Activated CD4-positive, alpha-beta T cell treated with anti-CD3 and anti-CD28 coated beads, Interleukin-2, amount 10 ng/mL, durations not matched to agents 7 days and 5 days (primary cell): ENCODE results near the gene SLC30A2. TPM values are rescaled to one million over a fixed set of nuclear protein-coding genes. Genes with fewer than 3 reads are reported as not detected.

Experiments used
- CTCF ChIA-PET: fragments of 350-600 bp; sonication (Branson Sonifier 250); formaldehyde crosslinking; loops from one replicate; lab custom pipeline; 2021; ENCODE audit warnings: antibody characterized with exemption; lab: Charles Lee
- POLR2A ChIA-PET: fragments of 350-600 bp; sonication (Branson Sonifier 250); formaldehyde crosslinking; loops from one replicate; lab custom pipeline; 2021; ENCODE audit warnings: antibody characterized with exemption; lab: Charles Lee
- DNase-seq: peaks from one replicate; pipeline ENCODE4 v3.0.0-alpha.2; 2020
- H3K27ac Mint-ChIP-seq: one replicate; pipeline ENCODE4 v1.8.0; 2021; ENCODE audit warnings: mild to moderate bottlenecking, moderate library complexity, mixed read lengths
- H3K27me3 Mint-ChIP-seq: one replicate; pipeline ENCODE4 v1.8.0; 2021; ENCODE audit warnings: mixed read lengths
- H3K36me3 Mint-ChIP-seq: one replicate; pipeline ENCODE4 v1.8.0; 2021; ENCODE audit warnings: low read depth, mixed read lengths
- H3K4me1 Mint-ChIP-seq: one replicate; pipeline ENCODE4 v1.8.0; 2021; ENCODE audit warnings: mixed read lengths
- H3K4me3 Mint-ChIP-seq: one replicate; pipeline ENCODE4 v1.8.0; 2021; ENCODE audit warnings: mild to moderate bottlenecking, moderate library complexity, mixed read lengths
- H3K9me3 Mint-ChIP-seq: one replicate; pipeline ENCODE4 v1.8.0; 2021; ENCODE audit warnings: mixed read lengths
- total RNA-seq, 2 experiments: library from RNA; stranded (reverse); gene quantifications; one replicate each; pipeline ENCODE4 v1.2.3, GENCODE V29; 2021

The SLC30A2 gene
- total RNA-seq, 2 experiments from 2014 or later, result not detected

DNA sequence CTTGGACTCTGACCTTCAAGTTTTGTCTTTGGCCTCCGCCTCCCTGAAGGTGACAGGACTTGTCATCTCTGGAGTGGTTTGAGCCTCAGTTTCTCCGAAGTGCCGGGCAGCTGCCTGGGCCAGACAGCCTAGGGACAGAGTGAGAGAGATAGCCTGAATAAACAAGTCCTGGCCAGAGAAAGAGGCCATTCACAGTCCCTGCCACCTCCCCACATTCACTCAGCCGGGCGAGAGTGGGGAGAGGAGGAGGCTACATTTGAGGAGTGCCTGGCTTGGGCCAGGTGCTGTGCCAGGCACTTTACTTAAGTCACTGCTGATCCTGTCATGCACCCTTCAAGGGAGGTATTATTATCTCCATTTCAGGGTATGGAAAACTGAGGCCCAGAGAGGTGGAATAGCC, 20.9 kb downstream of the SLC30A2 start:
- Mint-ChIP-seq H3K36me3 (no peaks in the 10 kb centered on the region), H3K9me3 (no peaks in the 10 kb centered on the region), H3K4me3 (no peak overlapping the region), H3K4me1 (peaks cover 2% of the 10 kb centered on the region), H3K27ac (no peak overlapping the region), H3K27me3 (peaks cover 5% of the 10 kb centered on the region)
- DNase-seq, result no peak
- CTCF ChIA-PET, result interaction anchor here (1.3 to 1.8 kb wide), 2 partner anchors 11 to 130 kb away, joined by 4 read pairs; no protein-coding TSS in a partner anchor
- POLR2A ChIA-PET, result no interaction called here

DNA sequence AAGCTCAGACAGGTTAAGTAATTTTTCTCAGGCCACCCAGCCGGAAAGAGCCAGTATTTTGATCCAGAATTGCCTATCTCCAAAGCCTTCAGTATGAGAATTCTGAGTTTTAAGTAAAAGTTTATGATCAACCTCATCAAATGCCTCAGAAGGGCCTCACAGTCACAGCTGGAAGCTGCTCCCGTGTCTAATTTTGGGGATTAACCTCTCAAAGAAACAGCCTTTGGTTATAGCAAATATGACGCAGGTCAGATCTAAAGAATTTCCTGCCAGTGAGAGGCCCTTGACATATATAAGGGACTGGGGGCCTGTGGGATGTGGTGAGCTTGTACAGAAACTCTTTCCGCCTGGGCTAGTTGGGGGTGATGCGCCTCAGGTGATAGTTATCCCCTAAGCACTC, 22.1 kb downstream of the SLC30A2 start:
- H3K27ac Mint-ChIP-seq, result no peak overlapping the region
- no peaks in the 10 kb centered on the region for H3K36me3 Mint-ChIP-seq
- CTCF ChIA-PET, result interaction anchor here (0.6 to 1.8 kb wide), 5 partner anchors 8 to 128 kb away, joined by 3 to 5 read pairs (median 4); no protein-coding TSS in a partner anchor
- peaks cover 9% of the 10 kb centered on the region for H3K4me1 Mint-ChIP-seq
- H3K27me3 Mint-ChIP-seq, result peaks cover 6% of the 10 kb centered on the region
- DNase-seq, result no peak
- POLR2A ChIA-PET, result no interaction called here
- H3K9me3 Mint-ChIP-seq, result no peaks in the 10 kb centered on the region
- no peak overlapping the region for H3K4me3 Mint-ChIP-seq

GRCh38 chr1:26023009-26023408, 22.9 kb downstream of the SLC30A2 start:
- DNase-seq, result no peak
- Mint-ChIP-seq H3K9me3 (no peaks in the 10 kb centered on the region), H3K4me1 (peaks cover 9% of the 10 kb centered on the region), H3K27me3 (peaks cover 6% of the 10 kb centered on the region), H3K27ac (no peak overlapping the region), H3K36me3 (no peaks in the 10 kb centered on the region), H3K4me3 (no peak overlapping the region)
- ChIA-PET CTCF (interaction anchor here (1.1 kb wide), 1 partner anchor 36 kb away, joined by 3 read pairs; no protein-coding TSS in a partner anchor), POLR2A (no interaction called here)

DNA sequence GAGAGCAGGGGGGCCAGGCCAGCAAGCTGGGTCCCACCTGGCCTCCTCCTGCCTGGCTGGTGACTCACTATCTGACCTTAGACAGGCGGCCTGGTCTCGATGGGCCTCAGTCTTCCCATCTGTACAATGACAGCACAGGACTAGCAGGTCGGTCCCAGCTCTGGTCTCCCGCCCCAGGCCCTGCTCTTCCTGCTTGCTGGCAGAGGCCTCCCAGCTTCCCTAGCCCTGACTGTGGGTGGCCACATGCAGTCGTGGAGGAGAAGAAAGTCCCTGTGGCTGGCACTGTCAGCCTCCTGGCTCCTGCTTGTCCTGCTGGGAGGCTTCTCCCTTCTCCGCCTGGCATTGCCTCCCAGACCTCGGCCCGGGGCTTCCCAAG, 23.5 kb downstream of the SLC30A2 start:
- peaks cover 9% of the 10 kb centered on the region for H3K4me1 Mint-ChIP-seq
- H3K4me3 Mint-ChIP-seq, result no peak overlapping the region
- H3K27me3 Mint-ChIP-seq, result peaks cover 6% of the 10 kb centered on the region
- no peaks in the 10 kb centered on the region for H3K36me3 Mint-ChIP-seq
- POLR2A ChIA-PET, result no interaction called here
- CTCF ChIA-PET, result interaction anchor here (1.1 to 1.2 kb wide), 2 partner anchors 34 to 122 kb away, joined by 3 read pairs; no protein-coding TSS in a partner anchor
- H3K27ac Mint-ChIP-seq, result no peak overlapping the region
- DNase-seq, result no peak
- H3K9me3 Mint-ChIP-seq, result no peaks in the 10 kb centered on the region

DNA sequence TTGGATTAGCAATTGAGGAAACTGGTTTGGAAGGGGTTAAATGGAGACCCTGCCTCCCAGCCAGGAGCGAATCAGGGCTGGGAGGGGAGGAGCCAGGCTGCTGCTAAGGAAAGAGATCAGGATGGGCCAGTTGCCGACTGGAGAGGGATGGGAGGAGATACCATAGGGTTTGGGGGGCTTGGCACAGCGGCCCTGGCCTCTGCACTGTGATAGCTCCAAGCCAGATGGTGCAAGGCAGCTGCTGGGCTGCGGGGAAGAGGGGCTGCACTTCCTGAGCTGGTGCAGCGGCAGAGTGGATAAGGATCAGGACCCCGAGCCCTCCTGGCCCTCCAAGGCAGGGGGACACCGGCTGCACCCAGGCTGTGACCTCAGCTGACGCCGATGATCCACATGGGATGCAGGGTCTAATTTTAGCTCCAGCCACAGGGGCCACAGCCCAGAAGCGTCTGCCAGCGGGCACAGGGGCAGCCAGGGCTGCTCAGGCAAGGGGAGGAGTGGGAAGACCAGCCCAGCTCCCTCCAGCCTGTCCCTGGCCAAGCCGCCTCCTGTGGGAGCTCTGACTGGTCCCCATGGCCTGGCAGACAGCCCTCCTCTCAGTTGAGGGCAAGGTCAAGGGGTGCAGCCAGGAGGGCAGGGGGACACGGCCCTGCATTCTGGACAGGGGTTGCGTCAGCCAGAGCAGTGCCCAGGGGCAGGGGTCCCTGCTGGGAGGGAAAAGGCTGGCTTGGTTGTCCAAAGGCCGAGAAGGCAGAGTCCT, 24.1 kb downstream of the SLC30A2 start, which contains the start of gene EXTL1:
TSS of gene EXTL1 (plus strand) at position 129 of the 757 bp plus-strand sequence. CDS start 872 bp downstream, outside the sequence.
- Mint-ChIP-seq H3K9me3 (no peaks in the 10 kb centered on the region), H3K4me1 (peaks cover 9% of the 10 kb centered on the region), H3K4me3 (no peak within 1 kb of the TSS), H3K36me3 (no peaks in the 10 kb centered on the region), H3K27ac (no peak within 1 kb of the TSS), H3K27me3 (peaks cover 6% of the 10 kb centered on the region)
- DNase-seq, result no peak
- ChIA-PET POLR2A (no interaction called here), CTCF (interaction anchor here (1.1 to 1.2 kb wide), 3 partner anchors 13 to 123 kb away, joined by 3 to 4 read pairs (median 3); no protein-coding TSS in a partner anchor)

GRCh38 chr1:26020941-26021646, 24.8 kb downstream of the SLC30A2 start:
- no peak overlapping the region for H3K27ac Mint-ChIP-seq
- DNase-seq, result no peak
- H3K4me1 Mint-ChIP-seq, result peaks cover 9% of the 10 kb centered on the region
- no peak overlapping the region for H3K4me3 Mint-ChIP-seq
- peaks cover 6% of the 10 kb centered on the region for H3K27me3 Mint-ChIP-seq
- ChIA-PET CTCF (interaction anchor here (1.1 to 2.2 kb wide), 3 partner anchors 14 to 33 kb away, joined by 3 to 7 read pairs (median 4); no protein-coding TSS in a partner anchor), POLR2A (no interaction called here)
- H3K36me3 Mint-ChIP-seq, result no peaks in the 10 kb centered on the region
- no peaks in the 10 kb centered on the region for H3K9me3 Mint-ChIP-seq

DNA sequence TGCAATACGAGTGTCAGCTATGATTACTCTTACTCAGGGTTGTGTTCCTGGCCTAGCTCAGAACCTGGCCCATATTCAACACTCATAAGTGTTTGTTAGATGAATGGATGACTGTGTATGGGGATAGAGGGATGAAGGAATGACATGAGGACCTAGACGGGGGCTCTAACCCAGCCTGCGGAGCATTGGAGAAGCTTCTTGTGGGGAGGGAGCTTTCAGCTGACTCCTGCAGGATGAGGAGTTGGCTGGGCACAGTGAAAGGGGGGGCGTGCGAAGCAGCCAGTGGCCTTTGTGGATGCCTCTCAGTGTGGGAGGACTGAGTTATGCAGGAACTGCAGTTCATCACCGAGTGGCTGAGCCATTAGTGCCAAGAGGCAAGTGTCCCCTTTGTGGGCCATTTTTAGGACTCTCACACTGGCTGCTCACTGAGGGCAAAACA, 25.6 kb downstream of the SLC30A2 start:
- peaks cover 6% of the 10 kb centered on the region for H3K27me3 Mint-ChIP-seq
- no peak overlapping the region for H3K27ac Mint-ChIP-seq
- H3K4me3 Mint-ChIP-seq, result no peak overlapping the region
- no peaks in the 10 kb centered on the region for H3K36me3 Mint-ChIP-seq
- no peak for DNase-seq
- H3K4me1 Mint-ChIP-seq, result peaks cover 9% of the 10 kb centered on the region
- no peaks in the 10 kb centered on the region for H3K9me3 Mint-ChIP-seq
- CTCF ChIA-PET, result interaction anchor here (1.0 to 2.2 kb wide), 3 partner anchors 10 to 21 kb away, joined by 3 to 7 read pairs (median 4); no protein-coding TSS in a partner anchor
- POLR2A ChIA-PET, result interaction anchor here (0.7 kb wide), 1 partner anchor 18 kb away, joined by 4 read pairs; no protein-coding TSS in a partner anchor

DNA sequence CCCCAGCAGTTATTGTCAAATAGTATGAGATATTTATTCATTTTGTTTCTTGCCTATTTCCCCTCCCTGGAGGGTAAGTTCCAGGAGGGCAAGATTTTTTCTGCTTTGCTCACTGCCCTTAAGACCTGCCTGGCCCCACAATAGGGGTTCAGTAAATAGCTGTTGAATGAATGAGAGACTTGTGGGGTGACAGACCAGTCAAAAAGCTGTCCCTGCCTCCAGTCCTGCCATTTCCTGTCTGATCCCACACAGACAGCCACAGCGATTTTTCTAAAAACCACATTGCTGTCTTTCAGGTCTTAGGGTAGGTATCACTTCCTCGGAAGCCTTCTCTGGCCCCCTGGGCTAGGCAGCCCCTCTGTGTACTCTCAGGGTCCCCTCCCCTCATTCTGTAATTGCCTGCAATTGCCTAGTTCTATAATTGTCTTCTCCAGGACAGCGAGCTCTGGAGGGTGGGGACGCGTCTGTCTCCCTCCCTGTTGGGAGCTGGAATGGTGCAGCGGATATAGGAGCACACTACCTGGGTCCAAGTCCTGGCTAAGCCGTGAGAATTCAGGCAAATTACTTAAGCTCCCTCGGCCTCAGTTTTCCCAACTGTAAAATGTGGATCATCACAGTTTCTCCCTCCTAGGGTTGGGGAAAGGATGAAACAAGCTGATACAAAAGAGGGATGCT, 26.1 kb downstream of the SLC30A2 start:
- Mint-ChIP-seq H3K4me1 (peaks cover 9% of the 10 kb centered on the region), H3K36me3 (no peaks in the 10 kb centered on the region), H3K27me3 (peaks cover 6% of the 10 kb centered on the region), H3K4me3 (no peak overlapping the region), H3K9me3 (no peaks in the 10 kb centered on the region), H3K27ac (no peak overlapping the region)
- ChIA-PET POLR2A (interaction anchor here (0.7 kb wide), 1 partner anchor 19 kb away, joined by 4 read pairs; no protein-coding TSS in a partner anchor), CTCF (interaction anchor here (1.0 to 2.2 kb wide), 3 partner anchors 9 to 20 kb away, joined by 3 to 7 read pairs (median 4); no protein-coding TSS in a partner anchor)
- no peak for DNase-seq

DNA sequence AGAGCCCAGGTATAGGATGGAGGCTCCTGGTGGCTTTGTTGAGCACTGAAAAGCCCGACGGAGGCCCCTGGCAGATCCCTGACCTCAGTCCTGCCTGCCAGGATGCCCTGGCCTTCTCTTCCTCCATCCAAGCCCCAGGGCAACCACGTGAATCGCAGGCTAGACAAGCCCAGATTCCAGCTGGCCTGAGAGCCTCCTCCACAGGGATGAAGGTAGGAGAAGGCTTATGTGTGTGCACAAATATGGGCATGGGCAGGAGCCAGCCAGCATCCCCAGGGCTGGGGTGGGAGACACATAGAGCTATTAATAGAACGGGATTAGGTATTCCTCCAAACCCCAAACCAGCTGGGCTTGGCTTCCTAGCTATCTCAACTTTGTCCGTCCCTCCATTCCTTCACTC, 28.3 kb downstream of the SLC30A2 start:
- CTCF ChIA-PET, result interaction anchor here (0.6 to 1.5 kb wide), 6 partner anchors 10 to 496 kb away, joined by 3 to 4 read pairs (median 3); partner anchors contain the start of gene PAFAH2

DNA sequence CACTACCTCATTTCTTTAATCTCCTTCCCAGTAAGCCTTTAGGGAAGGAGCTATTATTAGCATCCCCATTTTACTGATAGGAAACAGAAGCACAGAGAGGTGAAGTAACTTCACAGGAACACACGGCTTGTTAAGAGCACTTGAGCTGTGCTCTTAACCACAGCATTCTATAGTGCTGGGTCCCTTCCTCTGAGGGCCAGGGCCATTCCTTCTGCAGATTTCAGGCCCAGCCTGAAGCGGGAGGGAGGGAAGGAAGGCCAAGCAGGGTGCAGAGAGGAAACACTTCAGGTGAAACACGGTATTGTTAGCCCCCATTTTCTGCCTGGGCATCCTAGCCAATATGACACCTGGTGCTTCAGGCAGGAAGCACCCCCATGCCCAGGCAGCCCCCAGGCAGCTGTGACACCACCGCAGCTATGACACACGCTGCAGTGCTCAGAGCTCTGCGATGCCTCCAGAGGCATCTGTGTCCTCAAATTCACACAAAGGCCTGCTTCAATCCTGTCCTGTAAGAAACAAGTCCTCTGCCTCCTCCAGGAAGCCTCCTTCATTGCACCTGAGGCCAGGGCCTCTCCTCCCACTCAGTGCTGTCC, 28.9 kb downstream of the SLC30A2 start:
- H3K4me3 Mint-ChIP-seq, result no peak overlapping the region
- POLR2A ChIA-PET, result no interaction called here
- H3K36me3 Mint-ChIP-seq, result no peaks in the 10 kb centered on the region
- H3K4me1 Mint-ChIP-seq, result peaks cover 9% of the 10 kb centered on the region
- no peak for DNase-seq
- no peaks in the 10 kb centered on the region for H3K9me3 Mint-ChIP-seq
- no peak overlapping the region for H3K27ac Mint-ChIP-seq
- H3K27me3 Mint-ChIP-seq, result peaks cover 6% of the 10 kb centered on the region
- CTCF ChIA-PET, result interaction anchor here (0.7 to 1.5 kb wide), 6 partner anchors 9 to 496 kb away, joined by 3 to 4 read pairs (median 3); partner anchors contain the start of gene PAFAH2

More for the DNA sequence above, 28.3 kb downstream of the SLC30A2 start:
- peaks cover 6% of the 10 kb centered on the region for H3K27me3 Mint-ChIP-seq
- POLR2A ChIA-PET, result no interaction called here
- H3K9me3 Mint-ChIP-seq, result no peaks in the 10 kb centered on the region
- no peak overlapping the region for H3K4me3 Mint-ChIP-seq
- H3K4me1 Mint-ChIP-seq, result peaks cover 9% of the 10 kb centered on the region
- H3K27ac Mint-ChIP-seq, result no peak overlapping the region
- DNase-seq, result no peak
- H3K36me3 Mint-ChIP-seq, result no peaks in the 10 kb centered on the region

GRCh38 chr1:26016258-26016952, 29.5 kb downstream of the SLC30A2 start:
- CTCF ChIA-PET, result interaction anchor here (0.7 to 1.5 kb wide), 3 partner anchors 19 to 25 kb away, joined by 3 to 4 read pairs (median 4); partner anchors contain the start of gene PAFAH2
- POLR2A ChIA-PET, result no interaction called here
- peaks cover 9% of the 10 kb centered on the region for H3K4me1 Mint-ChIP-seq
- H3K36me3 Mint-ChIP-seq, result no peaks in the 10 kb centered on the region
- H3K9me3 Mint-ChIP-seq, result no peaks in the 10 kb centered on the region
- H3K27me3 Mint-ChIP-seq, result peaks cover 4% of the 10 kb centered on the region
- H3K4me3 Mint-ChIP-seq, result no peak overlapping the region
- H3K27ac Mint-ChIP-seq, result no peak overlapping the region
- no peak for DNase-seq
